SH-SY5Y (cell line): ENCODE measurements around the gene ATP6V0D1.

ENCODE experiments used
- GATA2 ChIP-seq: IDR thresholded peaks from 2 replicates; pipeline ENCODE4 v1.6.1; 2011; ENCODE audit warnings: mild to moderate bottlenecking, low read depth, low read length
- GATA3 ChIP-seq: IDR thresholded peaks from 2 replicates; pipeline ENCODE4 v1.6.1; 2011; ENCODE audit warnings: low read depth, mild to moderate bottlenecking, low read length, moderate library complexity

GRCh38 chr16:67423015-67423414, 57.9 kb downstream of the ATP6V0D1 start:
- no peak for TF ChIP-seq GATA3
- TF ChIP-seq GATA2, result no peak
